Right kidney (tissue), 9 donors: ENCODE measurements around the gene CYBA.

Source experiments
- DNase-seq: peaks from one replicate; pipeline ENCODE4 v3.0.0-alpha.2; 2016
- long read RNA-seq, 8 donors: transcript quantifications; one replicate each; lab custom pipeline, GENCODE V29; 2026

The CYBA gene
- long read RNA-seq, donor 1, transcript CYBA-201 (6 exons, 797 nt), result major isoform, 253 of 305 reads
- long read RNA-seq, donor 1, partial matches to known transcripts, result 45 of 305 reads
- long read RNA-seq, donor 1, other reads (novel, unspliced or antisense), result 0 of 305 reads
- long read RNA-seq, donor 2, transcript CYBA-201 (6 exons, 797 nt), result major isoform, 122 of 175 reads
- long read RNA-seq, donor 2, transcript CYBA-204 (4 exons, 1,052 nt), result minor isoform, 5 of 175 reads
- long read RNA-seq, donor 2, partial matches to known transcripts, result 48 of 175 reads
- long read RNA-seq, donor 2, other reads (novel, unspliced or antisense), result 0 of 175 reads
- long read RNA-seq, donor 3, transcript CYBA-210 (5 exons, 1,415 nt), result minor isoform, 6 of 84 reads
- long read RNA-seq, donor 3, transcript CYBA-201 (6 exons, 797 nt), result major isoform, 63 of 84 reads
- long read RNA-seq, donor 3, partial matches to known transcripts, result 13 of 84 reads
- long read RNA-seq, donor 3, other reads (novel, unspliced or antisense), result 0 of 84 reads
- long read RNA-seq, donor 4, transcript CYBA-210 (5 exons, 1,415 nt), result minor isoform, 6 of 170 reads
- long read RNA-seq, donor 4, transcript CYBA-201 (6 exons, 797 nt), result major isoform, 129 of 170 reads
- long read RNA-seq, donor 4, partial matches to known transcripts, result 33 of 170 reads
- long read RNA-seq, donor 4, other reads (novel, unspliced or antisense), result 0 of 170 reads
- long read RNA-seq, donor 5, transcript CYBA-210 (5 exons, 1,415 nt), result minor isoform, 6 of 243 reads
- long read RNA-seq, donor 5, transcript CYBA-201 (6 exons, 797 nt), result major isoform, 222 of 243 reads
- long read RNA-seq, donor 5, partial matches to known transcripts, result 12 of 243 reads
- long read RNA-seq, donor 5, other reads (novel, unspliced or antisense), result 0 of 243 reads
- long read RNA-seq, donor 6, transcript CYBA-201 (6 exons, 797 nt), result major isoform, 192 of 229 reads
- long read RNA-seq, donor 6, transcript CYBA-204 (4 exons, 1,052 nt), result minor isoform, 6 of 229 reads
- long read RNA-seq, donor 6, partial matches to known transcripts, result 29 of 229 reads
- long read RNA-seq, donor 6, other reads (novel, unspliced or antisense), result 0 of 229 reads
- long read RNA-seq, donor 7, result 0 reads
- long read RNA-seq, donor 8, transcript CYBA-201 (6 exons, 797 nt), result major isoform, 168 of 202 reads
- long read RNA-seq, donor 8, partial matches to known transcripts, result 33 of 202 reads
- long read RNA-seq, donor 8, other reads (novel, unspliced or antisense), result 0 of 202 reads

DNA sequence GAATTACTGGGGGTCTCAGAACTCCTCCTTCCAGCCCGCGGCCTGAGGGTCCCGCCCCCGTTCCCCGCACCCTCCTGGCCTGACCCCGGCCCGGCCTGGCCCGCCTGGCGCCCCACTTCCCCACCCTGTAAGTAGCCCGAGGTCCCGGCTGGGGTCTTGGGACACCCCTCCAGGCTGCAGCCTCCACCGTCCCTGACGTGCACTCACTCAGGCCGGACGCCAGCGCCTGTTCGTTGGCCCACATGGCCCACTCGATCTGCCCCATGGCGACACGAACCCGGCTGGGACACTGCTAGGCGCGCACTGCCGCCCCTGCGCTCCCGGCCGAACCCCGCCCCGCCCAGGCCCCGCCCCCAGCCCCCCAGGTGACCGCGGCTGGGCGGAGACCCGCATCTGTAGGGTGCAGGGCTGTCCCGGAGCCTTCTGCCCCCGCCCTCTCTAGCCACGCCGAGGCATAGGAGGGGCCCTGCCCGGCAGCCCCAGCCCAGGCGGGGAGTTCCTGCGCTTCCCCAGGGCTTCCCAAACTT, at the start of gene CYBA:
Gene CYBA, minus strand, starts transcription at position 305 of the 527 bp plus-strand sequence. Its CDS starts 40 bp downstream, at position 265.
- no peak for DNase-seq

DNA sequence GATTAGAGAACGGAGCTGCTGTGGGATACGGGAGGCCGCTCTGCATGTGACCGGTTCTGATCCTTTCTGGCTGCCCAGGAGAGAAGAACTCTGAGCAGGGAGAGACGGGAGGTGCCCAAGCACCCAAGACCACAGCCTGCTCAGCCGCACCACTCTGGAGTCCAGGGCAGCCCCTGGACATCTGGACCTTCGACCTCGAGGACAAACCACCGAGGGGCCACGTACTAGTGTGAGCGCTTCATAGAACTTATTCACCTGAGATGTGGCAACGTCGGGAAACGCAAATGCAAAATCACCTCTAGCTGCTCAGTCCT, 49.4 kb upstream of the CYBA start:
- no peak for DNase-seq

DNA sequence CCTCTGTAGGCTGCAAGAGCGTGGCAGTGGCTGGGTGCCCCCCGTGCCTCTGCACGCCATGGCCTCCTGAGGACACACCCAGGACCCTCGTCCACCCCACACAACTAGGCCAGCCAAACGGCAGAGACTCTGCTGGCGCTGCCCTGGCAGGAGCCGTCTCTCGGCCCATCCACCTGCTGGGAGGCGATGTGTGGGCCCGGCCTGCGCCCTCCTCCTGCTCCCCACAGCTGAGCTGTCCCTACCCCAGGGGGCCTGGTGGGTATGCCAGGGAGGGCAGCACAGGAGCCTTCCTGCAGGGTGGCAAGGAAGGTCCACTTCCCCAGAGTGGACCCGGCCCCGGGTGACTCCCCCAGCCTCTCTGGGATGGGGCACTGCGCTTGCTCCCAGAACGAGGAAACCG, 48.3 kb upstream of the CYBA start:
- no peak for DNase-seq

DNA sequence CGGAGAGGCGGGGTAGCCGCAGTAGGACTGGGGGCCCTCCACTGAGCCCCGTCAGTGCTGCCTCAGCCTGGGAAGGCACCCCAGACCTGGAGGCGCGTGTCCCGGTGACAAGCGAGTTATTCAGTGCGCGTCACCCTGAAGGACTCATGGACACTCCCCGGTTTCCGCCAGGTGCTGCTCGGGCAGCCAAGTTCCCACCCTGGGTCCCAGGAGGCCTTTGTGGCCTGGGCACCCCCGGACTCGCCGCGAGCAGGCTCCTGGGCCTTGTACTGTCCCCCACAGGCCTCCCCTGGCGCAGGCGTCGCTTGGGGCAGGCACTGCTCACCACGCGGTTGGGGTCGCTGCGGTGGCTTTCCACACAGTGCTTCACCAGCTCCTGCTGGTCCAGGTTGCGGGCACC, 47.8 kb upstream of the CYBA start:
- DNase-seq, result no peak

DNA sequence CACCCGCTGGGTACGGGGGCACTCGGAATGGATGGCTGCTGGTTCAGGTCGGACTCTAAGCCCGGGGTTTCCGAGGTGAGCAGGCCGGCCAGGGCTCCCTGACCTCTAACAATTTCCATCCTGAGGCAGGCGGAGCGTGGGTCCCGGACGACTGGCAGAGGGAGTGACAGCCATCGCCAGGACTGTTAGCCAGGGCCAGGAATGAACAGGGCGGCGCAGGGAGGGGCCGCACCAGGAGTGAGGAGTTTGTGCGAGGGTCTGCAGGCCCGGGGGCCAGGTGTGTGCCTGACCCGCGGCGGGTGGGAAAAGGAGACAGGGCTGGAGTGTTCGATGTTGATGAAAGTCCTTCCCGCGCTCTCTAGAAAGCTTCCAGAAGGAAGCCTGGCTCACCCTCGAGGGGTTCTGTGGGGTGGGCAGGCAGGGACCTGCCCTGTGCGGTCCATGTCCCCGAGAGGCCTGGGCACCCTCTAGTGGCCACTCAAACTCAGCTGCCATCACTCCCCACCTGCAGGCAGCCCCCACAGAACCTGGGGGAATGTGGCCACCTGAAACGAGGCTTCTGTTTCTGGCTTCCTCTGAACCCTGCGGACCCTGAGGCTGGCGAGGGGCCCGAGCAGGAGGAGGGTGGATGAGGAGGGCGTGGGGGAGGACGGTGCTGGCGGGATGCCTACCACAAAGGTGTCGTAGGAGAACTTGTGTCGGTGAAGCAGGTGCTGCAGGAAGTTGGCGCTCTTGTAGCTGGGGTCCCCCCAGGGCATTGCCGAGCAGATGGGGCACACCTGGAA, 47.2 kb upstream of the CYBA start:
- DNase-seq, result no peak

DNA sequence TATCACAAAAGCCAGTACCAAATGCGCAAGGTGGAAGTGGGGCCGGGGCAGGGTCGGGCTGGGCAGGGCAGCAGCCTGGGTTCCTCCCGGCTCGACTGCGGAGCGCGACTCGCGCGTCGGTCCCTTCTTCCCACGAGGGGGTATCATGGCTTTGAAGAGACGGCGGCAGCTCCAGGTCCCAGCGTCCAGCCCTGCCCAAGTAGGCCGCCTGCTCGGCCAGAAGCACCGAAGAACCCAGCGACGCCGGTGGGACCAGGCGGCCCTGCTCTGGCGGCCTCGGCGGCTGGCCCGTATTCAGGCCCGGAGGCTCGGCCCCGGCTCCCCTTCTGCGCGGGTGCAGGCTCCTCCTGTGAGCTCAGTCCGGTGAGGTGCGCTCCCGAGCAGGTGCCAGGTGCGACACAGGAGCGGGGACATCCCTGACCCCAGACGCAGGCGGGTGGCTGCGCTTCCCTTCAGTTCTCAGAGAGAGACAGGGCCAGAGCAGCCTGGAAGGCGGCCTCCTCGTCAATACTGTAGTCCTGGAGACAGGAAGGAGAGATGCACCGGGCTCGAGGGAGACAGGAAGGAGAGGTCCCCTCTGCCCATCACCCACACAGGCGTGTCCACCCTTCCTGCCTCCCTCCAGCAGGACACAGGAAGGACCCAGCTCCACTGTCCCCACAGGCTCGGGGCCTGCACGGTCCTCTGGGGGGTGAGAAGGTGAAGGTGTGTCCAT, 46.4 kb upstream of the CYBA start:
- no peak for DNase-seq

DNA sequence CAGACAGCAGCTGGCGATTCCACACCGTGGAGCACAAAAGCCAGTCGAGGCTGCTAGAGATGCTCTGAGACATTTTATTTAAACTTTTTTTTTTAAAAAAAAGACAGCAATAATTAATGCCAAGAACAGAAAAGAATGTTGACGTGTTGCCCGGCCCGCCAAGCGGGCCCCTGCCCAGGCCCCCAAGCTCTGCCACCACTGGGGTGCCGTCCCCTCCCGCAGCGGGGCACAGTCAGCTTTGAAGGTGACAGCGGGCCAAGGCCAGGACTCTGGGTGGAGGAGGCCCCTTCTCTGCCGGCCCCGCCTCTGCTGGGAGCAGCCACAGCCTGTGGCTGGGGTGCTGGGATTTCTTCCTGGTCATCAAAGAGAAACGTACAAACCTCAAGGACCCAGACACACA, 45.6 kb upstream of the CYBA start:
- DNase-seq, result no peak

DNA sequence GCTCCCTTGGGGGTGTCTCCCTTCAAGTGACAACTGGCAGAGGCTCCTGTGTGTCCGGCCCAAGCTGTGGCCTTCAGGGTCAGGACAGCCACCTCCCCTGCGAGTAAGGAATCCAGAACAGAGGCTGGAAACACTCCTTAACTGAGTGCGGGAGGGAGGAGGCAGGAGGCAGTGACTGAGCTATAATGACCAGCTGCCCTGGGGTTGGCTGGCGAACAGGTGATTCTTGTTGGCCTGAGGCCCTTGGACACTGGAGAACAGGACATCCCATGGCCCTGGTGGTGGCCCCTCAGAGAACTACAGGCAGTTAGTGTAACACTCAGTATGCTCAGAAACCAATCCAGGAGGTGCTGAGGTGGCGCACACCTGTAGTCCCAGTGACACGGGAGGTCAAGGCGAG, 44.9 kb upstream of the CYBA start:
- no peak for DNase-seq

DNA sequence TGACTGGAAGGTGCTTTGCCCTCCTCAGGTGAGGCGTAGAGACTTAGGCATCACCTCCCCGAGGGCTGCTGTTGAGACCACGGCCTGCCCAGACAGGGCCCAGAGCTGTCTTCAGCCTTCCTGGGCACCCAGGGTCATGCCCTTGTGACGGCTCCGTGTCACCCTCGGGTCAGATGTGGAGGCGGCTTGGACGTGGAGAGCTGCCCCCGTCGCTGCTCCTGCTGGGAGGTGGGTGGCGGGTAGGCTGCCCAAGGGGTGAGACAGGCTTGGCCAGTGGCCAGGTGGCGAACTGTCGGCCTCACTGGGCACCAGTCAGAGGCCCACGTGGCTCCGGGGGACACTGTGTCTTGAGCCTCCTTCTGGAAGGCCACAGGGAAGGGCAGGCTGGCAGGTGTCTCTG, 44.4 kb upstream of the CYBA start:
- DNase-seq, result no peak

DNA sequence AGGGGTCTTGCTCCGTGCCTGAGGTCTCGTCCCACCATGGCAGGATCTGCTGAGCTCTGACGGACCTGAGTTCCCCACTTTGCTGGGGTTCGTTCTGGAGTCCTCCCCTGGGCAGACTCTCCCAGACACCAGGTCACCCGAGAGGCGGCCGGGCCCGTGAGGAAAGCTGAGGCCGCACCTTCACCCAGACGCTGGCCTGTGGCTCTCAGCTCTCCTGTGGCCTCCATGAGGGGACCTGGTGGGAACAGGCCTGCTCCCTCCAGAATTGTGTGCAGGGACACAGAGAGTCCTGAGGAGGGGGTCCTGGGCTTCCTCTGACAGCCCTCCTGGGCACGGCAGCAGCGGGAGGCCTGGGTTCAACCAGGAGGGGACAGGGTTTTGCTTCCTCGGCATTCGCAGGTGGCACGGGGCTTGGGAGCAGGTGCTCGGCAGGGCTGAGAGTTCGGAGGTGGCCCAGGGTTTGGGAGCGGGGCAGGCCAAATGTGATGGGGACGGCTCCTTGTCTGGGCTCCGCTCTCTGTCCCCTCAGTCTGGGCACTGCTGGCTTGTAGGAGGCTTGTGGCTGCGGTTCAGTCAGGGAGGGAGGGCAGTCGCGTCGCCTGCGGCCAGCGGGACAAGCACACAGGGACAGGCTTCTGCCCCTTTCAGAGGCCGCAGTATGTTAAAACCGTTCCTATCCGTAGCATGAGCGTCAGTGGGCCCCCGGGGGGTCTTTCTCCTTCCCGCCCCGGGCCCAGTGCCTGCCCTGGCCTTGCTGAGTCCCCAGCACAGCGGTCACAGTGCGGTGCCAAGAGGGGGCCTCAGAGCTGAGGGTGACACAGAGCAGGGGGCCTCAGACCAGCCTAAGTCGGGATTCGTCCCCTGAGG, 43.6 kb upstream of the CYBA start:
- no peak for DNase-seq

DNA sequence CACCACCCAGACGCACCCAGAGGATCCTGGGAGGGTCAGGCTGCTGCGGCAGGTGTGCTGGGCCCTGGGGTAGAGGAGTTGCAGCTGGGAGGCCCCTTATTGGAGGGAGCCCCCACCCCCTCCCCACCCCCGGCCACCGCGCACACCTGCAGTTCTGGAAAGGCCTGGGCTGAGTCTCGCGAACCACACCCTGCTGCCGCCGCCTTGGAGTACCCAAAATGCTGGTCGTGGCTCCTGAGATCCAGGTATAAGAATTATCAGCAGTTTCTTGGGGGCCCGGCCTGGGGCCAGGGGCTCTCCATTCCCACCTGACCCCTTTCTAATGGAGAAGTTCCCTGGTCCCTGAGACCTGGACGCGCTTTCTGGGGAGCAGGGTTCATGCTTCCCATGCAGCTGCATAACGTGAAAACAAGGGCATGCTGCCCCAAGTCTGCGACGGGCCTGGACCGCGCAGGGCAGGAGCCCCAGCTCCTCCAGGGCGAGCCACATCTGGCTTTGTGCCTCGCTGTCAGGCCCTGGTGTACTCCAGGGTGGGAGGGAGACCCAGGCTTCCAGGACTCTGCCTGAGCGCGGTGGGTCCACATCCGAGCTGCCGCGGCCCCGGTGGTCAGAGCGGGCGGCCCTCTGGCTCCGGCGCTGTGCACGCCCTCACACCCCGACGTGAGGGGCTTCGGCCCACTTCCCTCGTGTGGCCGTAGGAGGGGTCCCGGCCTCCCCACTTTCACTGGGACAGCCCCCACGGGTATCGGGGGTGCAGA, 42.7 kb upstream of the CYBA start:
- DNase-seq, result no peak

DNA sequence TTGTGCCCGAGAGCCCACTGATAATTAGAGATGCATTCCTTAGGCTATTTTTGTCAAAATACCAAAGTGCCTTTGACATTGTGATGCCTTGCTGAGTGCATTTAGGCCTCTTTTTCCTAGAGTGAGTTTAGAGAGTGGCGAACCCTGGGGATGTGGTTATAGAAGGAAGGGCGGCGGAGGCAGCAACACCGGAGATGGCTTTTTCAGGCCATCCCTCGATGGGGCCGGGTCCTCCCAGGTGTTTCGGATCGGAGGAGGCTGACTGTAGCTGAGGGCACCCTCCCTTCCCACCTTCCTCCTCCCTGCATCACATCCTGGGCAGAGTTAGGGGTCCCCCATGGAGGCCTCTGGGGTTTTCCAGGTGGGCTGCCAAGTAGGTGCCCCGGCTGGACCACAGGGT, 42.0 kb upstream of the CYBA start:
- no peak for DNase-seq

DNA sequence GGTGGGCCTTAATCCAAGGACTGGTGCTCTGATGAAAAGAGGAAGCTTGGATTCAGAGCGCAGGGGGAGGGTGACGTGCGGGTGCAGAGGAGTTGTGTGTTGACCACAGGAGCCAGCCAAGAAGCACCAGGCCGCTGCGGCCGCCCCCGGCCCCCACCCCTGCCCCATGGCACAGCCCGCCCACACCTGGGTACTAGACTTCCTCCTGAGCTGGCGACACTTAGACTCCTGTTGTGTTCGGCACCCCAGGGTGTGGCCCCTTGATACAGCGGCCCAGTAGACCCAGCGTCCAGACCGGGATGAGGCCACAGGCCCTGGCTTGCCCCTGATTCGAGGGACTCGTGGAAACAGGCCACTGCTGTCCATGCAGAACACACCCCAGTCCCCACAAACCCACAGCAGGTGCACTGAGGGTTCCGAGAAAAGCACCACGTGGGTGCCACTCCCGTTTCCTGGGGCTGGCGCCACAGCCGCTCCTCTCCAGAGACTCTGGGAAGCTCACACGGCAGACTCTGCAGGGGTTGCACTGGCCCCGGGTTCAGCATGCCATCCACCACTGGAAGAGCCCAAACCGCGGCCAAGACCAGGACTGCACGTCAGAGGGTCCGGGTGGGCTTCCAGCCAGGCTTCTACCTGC, 41.2 kb upstream of the CYBA start:
- no peak for DNase-seq

DNA sequence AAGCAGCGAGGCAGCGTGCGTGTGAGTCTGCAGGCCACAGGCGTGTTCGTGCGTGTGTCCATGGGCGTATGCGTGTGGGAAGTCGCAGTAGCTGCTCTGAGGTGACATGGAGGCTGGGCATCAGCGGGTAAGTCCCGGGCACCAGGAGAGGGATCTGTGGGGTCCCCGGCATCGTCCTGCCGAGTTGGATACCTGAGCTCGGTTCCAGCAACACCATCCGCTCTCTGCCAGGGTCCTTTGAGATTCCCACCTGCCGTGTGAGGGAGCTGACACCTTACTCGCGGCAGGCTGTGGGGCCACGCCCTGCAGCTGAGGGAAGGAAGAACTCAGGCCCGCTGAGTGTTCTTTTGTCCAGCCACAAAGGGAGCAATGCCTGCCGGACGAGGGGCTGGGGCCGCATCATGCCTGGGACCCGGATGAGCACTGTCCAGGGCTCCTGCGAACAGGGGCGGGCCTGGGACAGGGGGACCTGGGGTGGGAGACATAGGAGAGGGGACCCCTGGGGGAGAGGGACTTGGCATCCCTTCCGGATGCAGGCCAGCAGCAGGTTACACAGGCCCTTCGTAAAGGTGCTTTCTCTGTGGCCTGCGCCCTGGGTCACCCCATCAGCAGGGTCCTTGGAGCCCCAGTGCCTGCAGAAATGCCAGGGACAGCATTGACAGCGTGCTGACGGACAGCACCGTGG, 40.4 kb upstream of the CYBA start:
- no peak for DNase-seq

DNA sequence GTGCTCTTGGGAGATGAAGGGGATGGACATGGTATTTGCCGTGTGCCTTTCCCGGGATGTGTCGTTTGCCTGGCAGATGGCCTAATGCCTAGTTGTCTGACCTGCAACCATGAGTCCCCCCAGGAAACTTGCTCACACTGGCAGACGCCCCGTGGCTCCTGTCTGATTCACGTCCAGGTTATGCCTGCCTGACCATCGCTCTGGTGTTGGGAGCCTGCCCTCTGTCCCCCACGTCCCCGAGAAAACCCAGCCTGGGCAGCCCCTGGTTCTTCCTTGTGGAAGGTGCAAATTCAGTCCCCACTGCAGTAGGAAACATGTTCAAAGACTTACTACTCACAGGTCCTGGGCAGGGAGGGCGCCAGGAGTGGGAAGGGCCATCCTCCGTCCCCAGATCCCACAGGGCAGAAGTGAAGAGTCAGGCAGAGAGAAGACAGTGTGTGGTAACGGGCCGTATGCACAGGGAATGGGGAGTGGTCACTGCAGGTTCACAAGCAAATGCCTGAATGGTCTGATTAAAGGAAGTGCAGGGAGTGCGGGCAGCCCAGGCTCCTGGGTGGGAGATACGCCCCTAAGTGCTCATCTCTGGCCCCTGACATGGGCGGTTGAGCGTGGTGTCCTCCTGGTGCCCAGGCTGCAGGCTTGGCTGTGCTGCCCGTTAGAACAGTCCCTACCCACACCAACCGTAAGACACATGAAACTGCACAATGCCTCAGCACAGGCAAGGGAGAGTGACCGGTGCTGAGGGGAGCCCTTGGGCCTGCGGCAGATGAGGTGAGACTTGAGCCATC, 39.7 kb upstream of the CYBA start:
- DNase-seq, result no peak

DNA sequence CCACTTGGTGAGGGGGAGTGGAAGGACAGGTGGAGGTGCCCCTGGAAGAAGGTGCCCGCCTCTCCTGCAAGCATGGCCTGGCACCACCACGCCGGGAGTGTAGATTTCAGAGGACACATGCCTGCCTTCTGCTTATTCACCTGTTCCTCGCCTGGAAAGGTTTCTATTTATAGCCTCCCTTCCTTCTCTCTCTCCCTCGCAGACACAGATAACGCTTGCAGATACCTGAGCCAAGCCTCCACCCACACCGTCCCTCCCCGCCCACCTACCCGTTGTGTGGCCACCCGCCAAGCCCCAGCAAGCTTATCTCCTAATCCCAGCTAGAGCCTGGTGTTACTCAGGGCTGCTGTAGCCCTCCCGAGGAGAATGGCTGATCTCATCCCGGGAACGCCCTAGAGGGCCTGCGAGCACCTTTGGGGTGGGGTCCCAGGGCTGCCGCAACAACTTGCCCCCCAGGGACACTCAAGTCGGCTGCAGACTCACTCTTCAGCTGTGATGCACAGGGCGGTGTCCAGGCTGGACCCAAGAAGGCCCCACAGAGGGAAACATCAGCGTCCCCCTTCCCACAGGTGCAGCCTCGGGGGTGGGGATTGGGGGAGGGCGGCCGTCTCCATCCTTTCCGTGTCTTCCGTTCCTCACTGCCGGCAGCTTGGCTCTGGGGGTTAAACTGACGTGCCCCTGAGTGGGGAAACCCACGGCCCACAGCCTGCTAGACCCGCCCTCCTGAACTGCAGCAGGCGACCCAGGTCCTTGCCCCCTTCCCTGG, 37.3 kb upstream of the CYBA start:
- DNase-seq, result no peak

DNA sequence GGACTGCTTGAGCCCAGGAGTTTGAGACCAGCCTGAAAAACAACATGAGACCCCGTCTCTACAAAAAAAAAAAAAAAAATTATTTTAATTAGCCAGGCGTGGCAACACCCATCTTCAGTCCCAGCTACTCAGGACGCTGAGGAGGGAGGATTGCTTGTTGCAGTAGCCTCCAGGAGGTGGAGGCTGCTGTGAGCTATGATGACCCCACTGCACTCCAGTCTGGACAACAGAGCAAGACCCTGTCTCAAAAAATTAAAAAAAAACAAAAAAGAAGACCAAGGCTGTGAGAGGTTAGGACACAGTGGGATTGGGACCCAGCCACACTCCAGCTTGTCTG, 36.8 kb upstream of the CYBA start:
- no peak for DNase-seq
